ENCODE measurements around the gene KIF4A. TPM values are rescaled to one million over a fixed set of nuclear protein-coding genes. Genes with fewer than 3 reads are reported as not detected.
A peak's percentile ranks its signal among the peaks of the same experiment; 100 is the strongest.
"Not testable (repeated sequence)": the region's sequence is repeated elsewhere in the genome, so short reads cannot be mapped to it uniquely, and the experiment has no call there.

Gene KIF4A
- polyA plus RNA-seq, 4 donors, result 0.54 to 8.3 (median 4.0) TPM

DNA sequence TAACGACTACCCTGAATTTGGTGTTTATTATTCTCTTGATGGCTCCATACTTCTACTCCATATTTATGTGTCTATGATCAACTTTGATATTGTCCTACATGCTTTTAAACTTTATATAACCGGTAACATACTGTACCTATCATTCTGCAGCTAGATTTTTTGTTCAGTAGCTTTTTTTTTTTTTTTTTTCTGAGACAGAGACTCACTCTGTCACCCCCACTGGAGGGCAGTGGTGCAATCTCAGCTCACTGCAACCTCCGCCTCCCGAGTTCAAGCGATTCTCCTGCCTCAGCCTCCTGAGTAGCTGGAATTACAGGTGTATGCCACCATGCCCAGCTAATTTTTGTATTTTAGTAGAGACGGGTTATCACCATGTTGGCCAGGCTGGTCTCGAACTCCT lies 15.9 kb upstream of the KIF4A start:
- FAIRE-seq; H3K27ac ChIP-seq (ENCODE audit: low read depth in 1 of 3, low read length in 2 of 3); H3K9me3 ChIP-seq (ENCODE audit: control insufficient read depth in 2 of 2, insufficient read depth in 1 of 2, low read depth in 1 of 2, low read length in 1 of 2); DNase-seq; H3K4me1 ChIP-seq (ENCODE audit: control insufficient read depth in 3 of 3, insufficient read depth in 2 of 3, low read depth in 1 of 3, low read length in 2 of 3); H3K4me3 ChIP-seq (ENCODE audit: low read depth in 1 of 3, low read length in 3 of 3); H3K36me3 ChIP-seq (ENCODE audit: control insufficient read depth in 3 of 3, insufficient read depth in 2 of 3, low read depth in 1 of 3, low read length in 3 of 3); H3K27me3 ChIP-seq (ENCODE audit: control insufficient read depth in 3 of 3, insufficient read depth in 3 of 3, low read length in 3 of 3): not testable (repeated sequence)
- WGBS, 3 donors, result 77 to 80% (median 79%) methylated on average over 7 of the region's 7 CpGs

DNA sequence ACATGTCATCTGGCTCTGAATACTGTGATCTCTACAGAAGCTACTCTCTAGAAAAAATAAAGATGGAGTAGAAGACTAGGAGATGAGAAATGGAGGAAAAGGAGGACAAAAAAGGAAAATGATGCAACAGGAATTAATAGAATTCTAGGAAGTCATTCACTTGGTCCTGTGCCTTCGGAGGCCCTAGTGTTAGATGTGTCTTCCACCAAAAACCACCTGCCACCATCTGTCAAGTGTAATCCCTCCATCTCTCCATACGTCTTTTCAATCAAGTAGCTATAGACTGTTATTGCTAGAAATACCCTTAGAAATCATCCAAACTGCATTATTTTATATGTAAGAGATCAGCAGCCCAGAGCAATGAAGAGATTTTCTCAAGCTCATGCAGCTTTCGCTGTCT lies 10.8 kb upstream of the KIF4A start:
- WGBS, 3 donors, result 86 to 96% (median 92%) methylated on average over 3 of the region's 3 CpGs

DNA sequence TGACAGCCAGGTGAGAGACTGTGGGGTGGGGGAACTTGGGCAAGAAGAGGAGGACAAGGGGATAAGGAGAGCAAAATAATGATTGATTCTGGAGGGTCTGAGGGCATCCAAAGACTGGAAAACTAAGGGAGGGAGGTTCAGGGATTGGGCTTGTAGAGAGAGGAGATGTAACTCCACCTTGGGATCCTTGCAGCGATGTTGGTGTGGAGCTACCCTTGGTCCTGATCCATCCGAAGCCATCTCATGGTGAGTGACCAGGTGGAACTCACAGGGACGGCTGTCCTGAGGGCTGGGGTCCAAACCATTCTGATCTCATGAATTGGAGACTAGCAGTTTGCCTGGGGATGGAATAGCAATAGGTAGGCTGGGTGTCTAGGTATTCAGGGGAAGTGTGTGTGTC lies 9.3 kb upstream of the KIF4A start:
- Histone ChIP-seq H3K4me1 (ENCODE audit: control insufficient read depth in 3 of 3, insufficient read depth in 2 of 3, low read depth in 1 of 3, low read length in 2 of 3) (no peaks in the 10 kb centered on the region), H3K9me3 (ENCODE audit: control insufficient read depth in 2 of 2, insufficient read depth in 1 of 2, low read depth in 1 of 2, low read length in 1 of 2) (no peaks in the 10 kb centered on the region), H3K27ac (ENCODE audit: low read depth in 1 of 3, low read length in 2 of 3) (no peak overlapping the region), H3K4me3 (ENCODE audit: low read depth in 1 of 3, low read length in 3 of 3) (no peak overlapping the region), H3K27me3 (ENCODE audit: control insufficient read depth in 3 of 3, insufficient read depth in 3 of 3, low read length in 3 of 3) (no peaks in the 10 kb centered on the region), H3K36me3 (ENCODE audit: control insufficient read depth in 3 of 3, insufficient read depth in 2 of 3, low read depth in 1 of 3, low read length in 3 of 3) (no peaks in the 10 kb centered on the region)
- FAIRE-seq (no peak), DNase-seq (no peak)
- WGBS, 3 donors, result 91 to 95% (median 93%) methylated on average over 3 of the region's 3 CpGs

More for the DNA sequence above, 10.8 kb upstream of the KIF4A start:
- Histone ChIP-seq H3K27ac (ENCODE audit: low read depth in 1 of 3, low read length in 2 of 3) (no peak overlapping the region), H3K4me3 (ENCODE audit: low read depth in 1 of 3, low read length in 3 of 3) (no peak overlapping the region), H3K27me3 (ENCODE audit: control insufficient read depth in 3 of 3, insufficient read depth in 3 of 3, low read length in 3 of 3) (no peaks in the 10 kb centered on the region), H3K36me3 (ENCODE audit: control insufficient read depth in 3 of 3, insufficient read depth in 2 of 3, low read depth in 1 of 3, low read length in 3 of 3) (no peaks in the 10 kb centered on the region), H3K9me3 (ENCODE audit: control insufficient read depth in 2 of 2, insufficient read depth in 1 of 2, low read depth in 1 of 2, low read length in 1 of 2) (no peaks in the 10 kb centered on the region), H3K4me1 (ENCODE audit: control insufficient read depth in 3 of 3, insufficient read depth in 2 of 3, low read depth in 1 of 3, low read length in 2 of 3) (no peaks in the 10 kb centered on the region)
- FAIRE-seq, result no peak
- DNase-seq, result no peak

DNA sequence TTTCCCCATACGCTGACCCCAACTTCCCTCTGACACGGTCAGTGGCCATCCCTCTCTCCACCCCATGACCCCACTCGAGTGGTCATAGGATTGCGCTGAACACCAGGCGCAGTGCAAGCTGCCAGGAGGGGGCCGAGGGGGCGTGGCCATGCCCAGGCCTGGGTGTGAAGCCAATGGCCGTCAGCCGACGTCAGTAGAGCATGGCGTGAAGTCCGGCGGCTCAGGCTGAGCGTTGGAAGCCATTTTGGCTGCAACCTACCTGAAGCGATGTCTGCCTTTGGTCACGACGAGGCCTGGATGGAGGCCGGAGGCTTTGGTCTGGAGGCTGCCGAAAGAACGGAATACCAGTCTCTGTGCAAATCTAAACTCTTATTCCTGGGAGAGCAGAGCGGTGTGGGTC lies 8.0 kb upstream of the KIF4A start, which contains the start of gene RAB41:
TSS of gene RAB41 (plus strand) at position 222 of the 400 bp plus-strand sequence. CDS start at position 268, 46 bp downstream.
- Histone ChIP-seq H3K4me3 (ENCODE audit: low read depth in 1 of 3, low read length in 3 of 3) (no peak within 1 kb of the TSS), H3K4me1 (ENCODE audit: control insufficient read depth in 3 of 3, insufficient read depth in 2 of 3, low read depth in 1 of 3, low read length in 2 of 3) (no peaks in the 10 kb centered on the region), H3K9me3 (ENCODE audit: control insufficient read depth in 2 of 2, insufficient read depth in 1 of 2, low read depth in 1 of 2, low read length in 1 of 2) (no peaks in the 10 kb centered on the region), H3K27me3 (ENCODE audit: control insufficient read depth in 3 of 3, insufficient read depth in 3 of 3, low read length in 3 of 3) (no peaks in the 10 kb centered on the region), H3K27ac (ENCODE audit: low read depth in 1 of 3, low read length in 2 of 3) (no peak within 1 kb of the TSS), H3K36me3 (ENCODE audit: control insufficient read depth in 3 of 3, insufficient read depth in 2 of 3, low read depth in 1 of 3, low read length in 3 of 3) (peaks cover 0 to 3% (median 0%) of the 10 kb centered on the region in 3 donors)
- DNase-seq, result no peak
- WGBS, 3 donors, result 92 to 97% (median 93%) methylated on average over 21 of the region's 21 CpGs
- FAIRE-seq, result no peak

DNA sequence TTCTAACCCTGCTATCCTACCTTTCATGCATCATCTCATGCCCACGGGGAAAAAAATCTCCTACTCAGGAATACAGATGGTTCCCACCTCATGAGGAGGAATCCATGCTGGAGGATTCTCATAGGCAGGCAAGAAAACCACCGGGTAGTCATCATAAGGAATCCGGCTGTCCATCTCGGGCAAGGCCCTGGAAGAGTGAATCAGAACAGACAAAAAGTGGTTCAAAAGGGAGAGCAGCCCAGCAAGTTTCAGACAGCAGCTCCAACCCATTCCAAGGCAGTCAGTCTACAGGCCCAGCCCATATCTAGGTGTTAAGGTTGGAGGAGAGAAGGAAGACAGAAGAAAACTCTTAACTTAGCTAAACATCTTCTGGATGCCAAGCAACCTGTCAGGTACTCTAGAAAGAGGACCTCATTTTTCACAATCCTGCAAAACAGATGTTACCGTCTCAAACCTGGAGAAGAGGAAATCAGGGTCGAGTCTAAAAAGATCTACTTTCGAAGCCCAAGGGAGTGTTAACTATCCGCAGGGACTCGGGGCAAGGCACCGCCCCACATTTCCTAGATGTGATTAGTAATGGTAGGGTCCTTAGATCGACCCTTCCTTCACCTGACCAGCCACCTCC lies 624 bp upstream of the KIF4A start:
- Histone ChIP-seq H3K36me3 (ENCODE audit: control insufficient read depth in 3 of 3, insufficient read depth in 2 of 3, low read depth in 1 of 3, low read length in 3 of 3) (peaks cover 0 to 7% (median 0%) of the 10 kb centered on the region in 3 donors), H3K27me3 (ENCODE audit: control insufficient read depth in 3 of 3, insufficient read depth in 3 of 3, low read length in 3 of 3) (no peaks in the 10 kb centered on the region), H3K4me1 (ENCODE audit: control insufficient read depth in 3 of 3, insufficient read depth in 2 of 3, low read depth in 1 of 3, low read length in 2 of 3) (no peaks in the 10 kb centered on the region), H3K4me3 (ENCODE audit: low read depth in 1 of 3, low read length in 3 of 3) (peak overlapping the region; percentile 46 to 74 (median 64)), H3K27ac (ENCODE audit: low read depth in 1 of 3, low read length in 2 of 3) (peak overlapping the region; percentile 57 to 85 (median 65)), H3K9me3 (ENCODE audit: control insufficient read depth in 2 of 2, insufficient read depth in 1 of 2, low read depth in 1 of 2, low read length in 1 of 2) (no peaks in the 10 kb centered on the region)
- 25 to 53% (median 27%) methylated on average over 11 of the region's 11 CpGs for WGBS, 3 donors
- DNase-seq (no peak), FAIRE-seq (no peak)

DNA sequence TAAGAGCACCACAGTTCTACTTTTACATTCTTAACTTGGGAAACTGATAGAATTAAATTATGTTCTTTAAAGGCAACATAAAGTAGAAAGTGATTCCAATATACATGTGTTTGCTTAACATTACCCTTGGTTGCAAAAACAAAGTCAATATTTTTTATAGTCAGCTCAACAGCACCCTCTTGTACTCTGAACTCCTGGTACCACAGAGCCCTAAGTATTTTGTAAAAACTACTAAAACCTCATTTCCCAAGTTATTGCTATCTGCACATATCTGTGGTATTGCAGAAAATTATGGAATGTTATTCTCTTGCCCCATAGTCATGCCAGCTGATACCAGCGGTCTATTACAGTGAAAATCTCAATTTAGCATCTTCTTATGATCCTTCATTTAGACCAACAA lies 2.9 kb downstream of the KIF4A start:
- DNase-seq (no peak), FAIRE-seq (no peak)
- Histone ChIP-seq H3K4me3 (ENCODE audit: low read depth in 1 of 3, low read length in 3 of 3) (no peak overlapping the region), H3K36me3 (ENCODE audit: control insufficient read depth in 3 of 3, insufficient read depth in 2 of 3, low read depth in 1 of 3, low read length in 3 of 3) (no peaks in the 10 kb centered on the region), H3K27me3 (ENCODE audit: control insufficient read depth in 3 of 3, insufficient read depth in 3 of 3, low read length in 3 of 3) (no peaks in the 10 kb centered on the region), H3K27ac (ENCODE audit: low read depth in 1 of 3, low read length in 2 of 3) (no peak overlapping the region), H3K9me3 (ENCODE audit: control insufficient read depth in 2 of 2, insufficient read depth in 1 of 2, low read depth in 1 of 2, low read length in 1 of 2) (no peaks in the 10 kb centered on the region), H3K4me1 (ENCODE audit: control insufficient read depth in 3 of 3, insufficient read depth in 2 of 3, low read depth in 1 of 3, low read length in 2 of 3) (no peaks in the 10 kb centered on the region)
- 0% methylated on average over 1 of the region's 1 CpG for WGBS, 3 donors

DNA sequence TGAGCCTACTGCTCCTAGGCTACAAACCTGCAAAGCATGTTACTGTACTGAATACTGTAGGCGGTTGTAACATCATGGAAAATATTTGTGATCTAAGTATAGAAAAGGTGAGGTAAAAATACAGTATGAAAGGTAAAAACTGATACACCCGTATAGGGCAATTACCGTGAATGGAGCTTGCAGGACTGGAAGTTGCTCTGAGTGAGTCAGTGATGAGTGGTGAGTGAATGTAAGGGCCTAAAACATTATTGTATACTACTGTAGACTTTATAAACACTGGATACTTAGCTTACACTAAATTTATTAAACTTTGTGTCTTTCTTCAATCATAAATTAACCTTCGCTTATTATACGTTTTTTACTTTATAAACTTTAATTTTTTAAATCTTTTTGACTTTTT lies 3.7 kb downstream of the KIF4A start:
- H3K9me3 ChIP-seq (ENCODE audit: control insufficient read depth in 2 of 2, insufficient read depth in 1 of 2, low read depth in 1 of 2, low read length in 1 of 2), result no peaks in the 10 kb centered on the region
- 86 to 94% (median 89%) methylated on average over 5 of the region's 5 CpGs for WGBS, 3 donors
- H3K27ac ChIP-seq (ENCODE audit: low read depth in 1 of 3, low read length in 2 of 3), result no peak overlapping the region
- H3K27me3 ChIP-seq (ENCODE audit: control insufficient read depth in 3 of 3, insufficient read depth in 3 of 3, low read length in 3 of 3), result no peaks in the 10 kb centered on the region
- FAIRE-seq (no peak), DNase-seq (no peak)
- no peaks in the 10 kb centered on the region for H3K4me1 ChIP-seq (ENCODE audit: control insufficient read depth in 3 of 3, insufficient read depth in 2 of 3, low read depth in 1 of 3, low read length in 2 of 3)
- no peak overlapping the region for H3K4me3 ChIP-seq (ENCODE audit: low read depth in 1 of 3, low read length in 3 of 3)
- no peaks in the 10 kb centered on the region for H3K36me3 ChIP-seq (ENCODE audit: control insufficient read depth in 3 of 3, insufficient read depth in 2 of 3, low read depth in 1 of 3, low read length in 3 of 3)

DNA sequence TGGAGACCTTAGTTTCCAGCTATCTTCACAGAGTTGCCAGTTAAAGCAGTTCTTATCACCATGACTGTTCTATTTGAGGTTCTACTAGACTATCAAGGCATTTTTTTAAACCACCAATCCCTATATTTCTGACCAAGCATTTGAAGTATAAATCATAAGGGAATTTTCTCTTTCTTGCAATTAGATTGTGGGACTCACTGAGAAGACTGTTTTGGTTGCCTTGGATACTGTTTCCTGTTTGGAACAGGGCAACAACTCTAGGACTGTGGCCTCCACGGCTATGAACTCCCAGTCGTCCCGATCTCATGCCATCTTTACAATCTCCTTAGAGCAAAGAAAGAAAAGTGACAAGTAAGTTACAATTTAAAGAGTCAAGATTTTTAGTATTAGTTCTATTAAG lies 11.8 kb downstream of the KIF4A start:
- FAIRE-seq, result no peak
- no peaks in the 10 kb centered on the region for H3K36me3 ChIP-seq (ENCODE audit: control insufficient read depth in 3 of 3, insufficient read depth in 2 of 3, low read depth in 1 of 3, low read length in 3 of 3)
- WGBS, 3 donors, result 53 to 84% (median 72%) methylated on average over 3 of the region's 3 CpGs
- no peaks in the 10 kb centered on the region for H3K27me3 ChIP-seq (ENCODE audit: control insufficient read depth in 3 of 3, insufficient read depth in 3 of 3, low read length in 3 of 3)
- no peaks in the 10 kb centered on the region for H3K9me3 ChIP-seq (ENCODE audit: control insufficient read depth in 2 of 2, insufficient read depth in 1 of 2, low read depth in 1 of 2, low read length in 1 of 2)
- H3K4me1 ChIP-seq (ENCODE audit: control insufficient read depth in 3 of 3, insufficient read depth in 2 of 3, low read depth in 1 of 3, low read length in 2 of 3), result no peaks in the 10 kb centered on the region
- H3K4me3 ChIP-seq (ENCODE audit: low read depth in 1 of 3, low read length in 3 of 3), result no peak overlapping the region
- DNase-seq, result no peak
- no peak overlapping the region for H3K27ac ChIP-seq (ENCODE audit: low read depth in 1 of 3, low read length in 2 of 3)

DNA sequence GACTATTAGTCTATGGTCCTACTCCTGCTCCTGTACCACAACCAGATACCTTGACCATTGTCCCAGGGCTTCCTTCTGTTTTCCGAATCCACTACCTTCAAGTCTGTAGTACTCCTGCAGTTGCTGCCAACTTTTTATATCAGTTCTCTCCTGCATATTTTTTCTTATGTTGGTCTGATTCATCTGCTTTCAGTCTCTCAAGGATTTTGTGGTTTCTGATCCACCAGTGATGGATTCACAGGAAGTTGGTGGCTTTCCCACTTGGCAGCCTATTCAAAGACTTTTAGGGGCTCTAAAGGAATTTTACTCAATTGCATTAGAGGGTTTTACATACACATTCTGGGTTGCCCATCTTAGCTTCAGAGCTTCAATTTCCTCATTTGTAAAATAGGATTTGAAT lies 23.6 kb downstream of the KIF4A start:
- H3K9me3 ChIP-seq (ENCODE audit: control insufficient read depth in 2 of 2, insufficient read depth in 1 of 2, low read depth in 1 of 2, low read length in 1 of 2), result no peaks in the 10 kb centered on the region
- H3K27me3 ChIP-seq (ENCODE audit: control insufficient read depth in 3 of 3, insufficient read depth in 3 of 3, low read length in 3 of 3), result no peaks in the 10 kb centered on the region
- no peaks in the 10 kb centered on the region for H3K36me3 ChIP-seq (ENCODE audit: control insufficient read depth in 3 of 3, insufficient read depth in 2 of 3, low read depth in 1 of 3, low read length in 3 of 3)
- no peak for FAIRE-seq
- H3K4me1 ChIP-seq (ENCODE audit: control insufficient read depth in 3 of 3, insufficient read depth in 2 of 3, low read depth in 1 of 3, low read length in 2 of 3), result no peaks in the 10 kb centered on the region
- DNase-seq, result no peak
- H3K4me3 ChIP-seq (ENCODE audit: low read depth in 1 of 3, low read length in 3 of 3), result no peak overlapping the region
- WGBS, 3 donors, result 82 to 100% (median 97%) methylated on average over 1 of the region's 1 CpG
- H3K27ac ChIP-seq (ENCODE audit: low read depth in 1 of 3, low read length in 2 of 3), result no peak overlapping the region
